HepG2 (cell line): Measurements from ENCODE around the gene CHD9. TPM values are rescaled to one million over a fixed set of nuclear protein-coding genes. Genes with fewer than 3 reads are reported as not detected.
A peak's percentile ranks its signal among the peaks of the same experiment; 100 is the strongest.

Experiments used
- ATAC-seq: fragments of 200-7000 bp; cut with Tn5 transposase; 3 replicates; pipeline ENCODE4 v1.9.1; 2020; ENCODE audit warnings: mild to moderate bottlenecking, moderate library complexity
- BruUV-seq: library from RNA; stranded (reverse); fragments of 400-500 nt; replicated peaks from 2 replicates; lab custom pipeline; 2021; lab: Mats Ljungman, UMichigan
- CTCF ChIA-PET: fragments of 300-600 bp; formaldehyde crosslinking; extraction: SDS; loops from one replicate; lab custom pipeline; 2021; ENCODE audit warnings: low total read pairs, inconsistent platforms, low intra/inter-chr PET ratio; lab: Yijun Ruan, JAX
- POLR2A ChIA-PET: fragments of 350-600 bp; sonication (Branson Sonifier 250); formaldehyde crosslinking; loops from one replicate; lab custom pipeline; 2020; ENCODE audit warnings: antibody characterized with exemption, inconsistent platforms; lab: Yijun Ruan, JAX
- DNase-seq: peaks from one replicate; pipeline ENCODE4 v3.0.0-alpha.2; 2015; ENCODE audit warnings: low spot score
- FAIRE-seq: peaks from 3 replicates; lab custom pipeline; 2011; peaks lifted over from hg19 to GRCh38; lab: Jason Lieb, UNC
- H2AFZ ChIP-seq: one replicate; pipeline ENCODE4 v1.6.1; 2011; ENCODE audit warnings: low read length, inconsistent platforms
- H3K27ac ChIP-seq: fragments of 300-600 bp; 3 replicates; pipeline ENCODE4 v1.8.0; 2011; ENCODE audit warnings: mixed run types, mild to moderate bottlenecking, mixed read lengths, low read length, inconsistent platforms; ENCODE audit not compliant: insufficient read depth; ENCODE audit errors: extremely low read length
- H3K27me3 ChIP-seq, 2 experiments: fragments of 200-600 bp in 1 of 2; 2 replicates in 1 of 2; 3 replicates in 1 of 2; pipeline versions ENCODE4 v1.6.0 to v1.8.0; 2011; ENCODE audit warnings: low read length in 2 of 2, mild to moderate bottlenecking in 2 of 2, moderate library complexity in 2 of 2, inconsistent platforms in 1 of 2; ENCODE audit not compliant: insufficient read depth in 2 of 2, control insufficient read depth in 1 of 2
- H3K36me3 ChIP-seq, 2 experiments: fragments of 200-600 bp in 1 of 2; replicated peaks in 1 of 2; 2 replicates in 1 of 2; 3 replicates in 1 of 2; pipeline versions ENCODE4 v1.5.1 to v1.8.0; 2011; ENCODE audit warnings: low read length in 2 of 2, inconsistent platforms in 1 of 2; ENCODE audit not compliant: insufficient read depth in 2 of 2, control insufficient read depth in 1 of 2
- H3K4me1 ChIP-seq: 2 replicates; pipeline ENCODE4 v1.5.1; 2012; ENCODE audit warnings: low read length, inconsistent platforms; ENCODE audit not compliant: insufficient read depth
- H3K4me2 ChIP-seq: 2 replicates; pipeline ENCODE4 v1.6.0; 2011; ENCODE audit warnings: low read depth, low read length, inconsistent platforms
- H3K4me3 ChIP-seq, 3 experiments: fragments of 200-600 bp in 1 of 3; sonication (generic), shearing (Covaris generic) in 1 of 3; replicated peaks in 1 of 3; 2 replicates each; pipeline ENCODE4 v1.5.1; 2011 to 2016; ENCODE audit warnings: low read length in 3 of 3, inconsistent platforms in 2 of 3, low read depth in 2 of 3, mild to moderate bottlenecking in 2 of 3, control low read depth in 1 of 3, mixed read lengths in 1 of 3; ENCODE audit not compliant: insufficient read depth in 1 of 3
- H3K79me2 ChIP-seq: one replicate; pipeline ENCODE4 v1.6.1; 2011; ENCODE audit warnings: low read length, inconsistent platforms; ENCODE audit not compliant: insufficient read depth
- H3K9ac ChIP-seq: 2 replicates; pipeline ENCODE4 v1.6.0; 2011; ENCODE audit warnings: mild to moderate bottlenecking, low read depth, low read length, inconsistent platforms; ENCODE audit not compliant: insufficient read depth
- H3K9me3 ChIP-seq: 2 replicates; pipeline ENCODE4 v1.5.1; 2012; ENCODE audit warnings: mild to moderate bottlenecking, low read length
- H4K20me1 ChIP-seq: 2 replicates; pipeline ENCODE4 v1.6.0; 2011; ENCODE audit warnings: inconsistent platforms, mild to moderate bottlenecking, low read length, moderate library complexity; ENCODE audit not compliant: insufficient read depth
- ATF7-NPFF ChIP-seq: sonication (generic); formaldehyde crosslinking; IDR thresholded peaks from 2 replicates; pipeline ENCODE4 v1.8.1; 2023; ENCODE audit warnings: mild to moderate bottlenecking, low read depth, missing genetic modification reagents, moderate library complexity
- CEBPB ChIP-seq: IDR thresholded peaks from 2 replicates; pipeline ENCODE4 v1.6.1; 2011; ENCODE audit warnings: low read depth, low read length, improper control_type of control experiment, borderline replicate concordance
- PHF5A ChIP-seq: IDR thresholded peaks from one replicate; pipeline ENCODE4 v1.6.1; 2018; ENCODE audit warnings: low read depth, missing genetic modification reagents; ENCODE audit not compliant: unreplicated experiment
- TFAP4 ChIP-seq: sonication (generic); IDR thresholded peaks from 2 replicates; pipeline ENCODE4 v1.6.1; 2016; ENCODE audit warnings: low read depth, borderline replicate concordance
- ZNF619 ChIP-seq: sonication (generic); formaldehyde crosslinking; IDR thresholded peaks from 2 replicates; pipeline ENCODE4 v1.4.0; 2020; ENCODE audit warnings: mild to moderate bottlenecking, missing genetic modification reagents
- ZNF879 ChIP-seq: sonication (generic); formaldehyde crosslinking; IDR thresholded peaks from 2 replicates; pipeline ENCODE4 v1.8.1; 2023; ENCODE audit warnings: missing genetic modification reagents
- WGBS: methylation state at CpG from one replicate; pipeline ENCODE4 v1.1.6; 2017; ENCODE audit warnings: low lambda C conversion rate; 5-methylcytosine and 5-hydroxymethylcytosine counted together
- in situ Hi-C: cut with HindIII; loops from 2 replicates; pipeline ENCODE4 v1.10.0; 2017; ENCODE audit warnings: low pct_unique_long_range_greater_than_20kb; ENCODE audit not compliant: extremely low pct_ligation_motif_present
- intact Hi-C: fragments of 100-400 bp; cut with micrococcal nuclease; formaldehyde crosslinking; loops from one replicate; pipeline ENCODE4 v1.10.0; 2022; ENCODE audit not compliant: unreplicated experiment
- polyA plus RNA-seq, 8 experiments: library from polyadenylated mRNA; depleted of rRNA in 3 of 8; stranded (reverse) in 7 of 8; unstranded in 1 of 8; fragments of >200 nt; fragmentation: Illumina TruSeq in 4 of 8; extraction: Trizol in 4 of 8; gene quantifications; 2 replicates each; pipeline versions ENCODE4 v1.2.1 to v1.2.3, GENCODE V29; 2011 to 2016; ENCODE audit warnings: low read depth in 4 of 8, missing spikeins in 1 of 8, mixed read lengths in 1 of 8; ENCODE audit not compliant: insufficient read depth in 1 of 8
- total RNA-seq, 5 experiments: library from RNA; depleted of rRNA; stranded (reverse); fragments of >200 nt; fragmentation: Illumina TruSeq; extraction: Trizol; gene quantifications; 2 replicates each; pipeline ENCODE4 v1.2.3, GENCODE V29; 2016; ENCODE audit warnings: low read depth in 1 of 5
- TF ChIP-seq, protein P1 (sequence below): sonication (generic); formaldehyde crosslinking; IDR thresholded peaks from 2 replicates; pipeline ENCODE4 v1.4.0; 2020; ENCODE audit warnings: mild to moderate bottlenecking, low read depth, missing genetic modification reagents

CHD9 gene
- total and polyA plus RNA-seq, 2 of the 13 experiments (the other 11 are each of a cell fraction or from before 2014, with no cell fraction given) = 23.4 to 27.7 TPM

- TF ChIP-seq, protein P1, sequence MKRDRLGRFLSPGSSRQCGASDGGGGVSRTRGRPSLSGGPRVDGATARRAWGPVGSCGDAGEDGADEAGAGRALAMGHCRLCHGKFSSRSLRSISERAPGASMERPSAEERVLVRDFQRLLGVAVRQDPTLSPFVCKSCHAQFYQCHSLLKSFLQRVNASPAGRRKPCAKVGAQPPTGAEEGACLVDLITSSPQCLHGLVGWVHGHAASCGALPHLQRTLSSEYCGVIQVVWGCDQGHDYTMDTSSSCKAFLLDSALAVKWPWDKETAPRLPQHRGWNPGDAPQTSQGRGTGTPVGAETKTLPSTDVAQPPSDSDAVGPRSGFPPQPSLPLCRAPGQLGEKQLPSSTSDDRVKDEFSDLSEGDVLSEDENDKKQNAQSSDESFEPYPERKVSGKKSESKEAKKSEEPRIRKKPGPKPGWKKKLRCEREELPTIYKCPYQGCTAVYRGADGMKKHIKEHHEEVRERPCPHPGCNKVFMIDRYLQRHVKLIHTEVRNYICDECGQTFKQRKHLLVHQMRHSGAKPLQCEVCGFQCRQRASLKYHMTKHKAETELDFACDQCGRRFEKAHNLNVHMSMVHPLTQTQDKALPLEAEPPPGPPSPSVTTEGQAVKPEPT (CRISPR knock-in tag) = no peak
- TF ChIP-seq TFAP4 (no peak), ATF7-NPFF (CRISPR knock-in tag) (no peak), PHF5A (no peak)
Measured at GRCh38 chr16:53209877-53210276, 155.1 kb downstream of the CHD9 start (continued).

- Histone ChIP-seq H2AFZ (no peak overlapping the region), H4K20me1 (no peaks in the 10 kb centered on the region), H3K27me3 (no peaks in the 10 kb centered on the region), H3K4me1 (no peaks in the 10 kb centered on the region), H3K27ac (no peak overlapping the region), H3K36me3 (peaks cover 2 to 9% of the 10 kb centered on the region in 2 experiments; a peak in 3 of 5 replicates), H3K9me3 (no peaks in the 10 kb centered on the region), H3K4me3 (no peak overlapping the region), H3K79me2 (peaks cover 4% of the 10 kb centered on the region), H3K4me2 (no peak overlapping the region), H3K9ac (no peak overlapping the region)
- no TSS peak for BruUV-seq
- intact Hi-C loops = no loop called here
- WGBS = 97% methylated on average over 3 of the region's 3 CpGs
- POLR2A ChIA-PET = no interaction called here
- in situ Hi-C loops = no loop called here
- FAIRE-seq (no peak), ATAC-seq (no peak), DNase-seq (no peak)
- TF ChIP-seq ZNF619 (no peak), CEBPB (peak; percentile 11; the same call in 1 of the 2 replicates), ZNF879 (CRISPR knock-in tag) (no peak)
- CTCF ChIA-PET = no interaction called here
Measured at GRCh38 chr16:53211253-53211652, 156.5 kb downstream of the CHD9 start.
